ENCODE measurements around the gene MAP7. TPM values are rescaled to one million over a fixed set of nuclear protein-coding genes. Genes with fewer than 3 reads are reported as not detected.
"Not testable (repeated sequence)": the region's sequence is repeated elsewhere in the genome, so short reads cannot be mapped to it uniquely, and the experiment has no call there.

Gene MAP7
- total RNA-seq, 6 donors from 2014 or later: 18.1 to 26.6 (median 24.2) TPM

GRCh38 chr6:136501514-136501913 is 48.7 kb downstream of the MAP7 start:
- DNase-seq: no peak
- no peak for ATAC-seq (ENCODE audit: low FRiP score in 2 of 2)
- no peaks in the 10 kb centered on the region for H3K27me3 ChIP-seq

GRCh38 chr6:136501096-136501495 is 49.1 kb downstream of the MAP7 start:
- Histone ChIP-seq H3K4me3 (no peak overlapping the region), H3K4me1 (no peaks in the 10 kb centered on the region), H3K36me3 (no peaks in the 10 kb centered on the region), H3K27me3 (no peaks in the 10 kb centered on the region), H3K27ac (no peak overlapping the region), H3K9me3 (no peaks in the 10 kb centered on the region)
- DNase-seq: no peak
- ATAC-seq (ENCODE audit: low FRiP score in 2 of 2): no peak
- TF ChIP-seq POLR2AphosphoS5 (IDR thresholded peaks at IDR 0.05) (no peak), CTCF (IDR thresholded peaks at IDR 0.05) (no peak), POLR2A (IDR thresholded peaks at IDR 0.05) (no peak), EP300 (IDR thresholded peaks at IDR 0.05) (no peak)
- 40 to 73% methylated on average over 1 of the region's 1 CpG for WGBS, 2 donors

More at GRCh38 chr6:136501514-136501913, 48.7 kb downstream of the MAP7 start:
- TF ChIP-seq POLR2A (IDR thresholded peaks at IDR 0.05) (no peak), POLR2AphosphoS5 (IDR thresholded peaks at IDR 0.05) (no peak), EP300 (IDR thresholded peaks at IDR 0.05) (no peak), CTCF (IDR thresholded peaks at IDR 0.05) (no peak)
- H3K9me3 ChIP-seq: no peaks in the 10 kb centered on the region
- 57 to 81% methylated on average over 2 of the region's 2 CpGs for WGBS, 2 donors
- H3K36me3 ChIP-seq: no peaks in the 10 kb centered on the region
- H3K4me3 ChIP-seq: no peak overlapping the region
- no peak overlapping the region for H3K27ac ChIP-seq
- H3K4me1 ChIP-seq: no peaks in the 10 kb centered on the region

GRCh38 chr6:136500414-136500813 is 49.8 kb downstream of the MAP7 start:
- TF ChIP-seq EP300 (IDR thresholded peaks at IDR 0.05): no peak
- TF ChIP-seq CTCF (IDR thresholded peaks at IDR 0.05): no peak
- no peak for TF ChIP-seq POLR2A (IDR thresholded peaks at IDR 0.05)
- no peak for TF ChIP-seq POLR2AphosphoS5 (IDR thresholded peaks at IDR 0.05)
- no peaks in the 10 kb centered on the region for H3K4me1 ChIP-seq
- 65 to 67% methylated on average over 5 of the region's 5 CpGs for WGBS, 2 donors
- H3K27ac ChIP-seq: no peak overlapping the region
- H3K9me3 ChIP-seq: no peaks in the 10 kb centered on the region
- no peak overlapping the region for H3K4me3 ChIP-seq
- no peaks in the 10 kb centered on the region for H3K36me3 ChIP-seq
- DNase-seq (no peak), ATAC-seq (ENCODE audit: low FRiP score in 2 of 2) (no peak)
- H3K27me3 ChIP-seq: no peaks in the 10 kb centered on the region

GRCh38 chr6:136499370-136499769 is 50.9 kb downstream of the MAP7 start:
- DNase-seq: no peak
- WGBS, 2 donors: 57 to 67% methylated on average over 3 of the region's 3 CpGs
- Histone ChIP-seq H3K4me3 (no peak overlapping the region), H3K9me3 (no peaks in the 10 kb centered on the region), H3K27me3 (no peaks in the 10 kb centered on the region), H3K36me3 (no peaks in the 10 kb centered on the region), H3K4me1 (no peaks in the 10 kb centered on the region), H3K27ac (no peak overlapping the region)
- ATAC-seq (ENCODE audit: low FRiP score in 2 of 2): no peak
- TF ChIP-seq POLR2AphosphoS5 (IDR thresholded peaks at IDR 0.05): no peak
- no peak for TF ChIP-seq POLR2A (IDR thresholded peaks at IDR 0.05)

- WGBS, 2 donors: 86 to 94% methylated on average over 2 of the region's 2 CpGs
- ATAC-seq (ENCODE audit: low FRiP score in 2 of 2); H3K27ac ChIP-seq; H3K9me3 ChIP-seq; DNase-seq; H3K36me3 ChIP-seq; H3K4me1 ChIP-seq; H3K27me3 ChIP-seq; H3K4me3 ChIP-seq: not testable (repeated sequence)
These were observed 53.8 kb downstream of the MAP7 start for GRCh38 chr6:136496449-136496848.

- no peak for TF ChIP-seq EP300 (IDR thresholded peaks at IDR 0.05)
- TF ChIP-seq CTCF (IDR thresholded peaks at IDR 0.05): no peak
- TF ChIP-seq POLR2A (IDR thresholded peaks at IDR 0.05): no peak
- TF ChIP-seq POLR2AphosphoS5 (IDR thresholded peaks at IDR 0.05): no peak
- Histone ChIP-seq H3K9me3 (no peaks in the 10 kb centered on the region), H3K27ac (no peak overlapping the region), H3K36me3 (no peaks in the 10 kb centered on the region), H3K27me3 (no peaks in the 10 kb centered on the region), H3K4me1 (no peaks in the 10 kb centered on the region), H3K4me3 (no peak overlapping the region)
- no peak for ATAC-seq (ENCODE audit: low FRiP score in 2 of 2)
- DNase-seq: no peak
- WGBS, 2 donors: 74 to 75% methylated on average over 1 of the region's 1 CpG
These were observed 55.5 kb downstream of the MAP7 start for GRCh38 chr6:136494710-136495109.
